ENCODE data around the gene FYN.

DNA sequence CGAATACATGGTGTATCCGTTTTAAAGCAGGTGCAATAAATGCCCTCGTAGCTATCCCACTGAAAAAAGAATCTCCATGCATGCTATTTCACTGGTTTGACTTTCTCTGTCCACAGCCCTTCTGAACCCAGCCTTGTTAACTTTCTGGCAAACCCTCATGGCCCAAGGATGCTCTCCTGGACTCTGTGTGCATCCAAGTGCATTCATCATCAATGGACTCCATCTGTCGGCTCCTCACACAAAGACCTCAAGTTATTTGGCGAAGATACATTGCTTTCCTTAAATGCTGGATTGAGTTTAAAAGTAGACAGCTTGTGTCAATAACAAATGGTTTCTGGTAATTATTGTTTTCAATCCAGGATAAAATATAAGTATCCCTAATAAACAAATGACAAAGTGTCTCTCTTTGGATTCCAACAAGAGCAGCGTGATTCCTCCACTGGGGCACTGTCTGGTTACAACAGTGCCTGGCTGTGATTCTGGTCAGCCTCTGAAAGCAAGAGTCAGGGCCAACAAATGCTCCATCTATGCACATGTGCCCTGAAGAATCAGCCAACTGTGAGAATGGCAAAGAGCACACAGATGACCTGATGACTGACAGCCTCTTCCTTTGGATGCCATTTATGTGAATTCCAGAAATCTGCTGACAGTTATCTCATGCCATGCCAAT lies 55.7 kb downstream of the FYN start:
- TF ChIP-seq POLR2A (IDR thresholded peaks at IDR 0.05): no peak
- no peak for TF ChIP-seq POLR2AphosphoS5 (IDR thresholded peaks at IDR 0.05)
- TF ChIP-seq, protein P1, sequence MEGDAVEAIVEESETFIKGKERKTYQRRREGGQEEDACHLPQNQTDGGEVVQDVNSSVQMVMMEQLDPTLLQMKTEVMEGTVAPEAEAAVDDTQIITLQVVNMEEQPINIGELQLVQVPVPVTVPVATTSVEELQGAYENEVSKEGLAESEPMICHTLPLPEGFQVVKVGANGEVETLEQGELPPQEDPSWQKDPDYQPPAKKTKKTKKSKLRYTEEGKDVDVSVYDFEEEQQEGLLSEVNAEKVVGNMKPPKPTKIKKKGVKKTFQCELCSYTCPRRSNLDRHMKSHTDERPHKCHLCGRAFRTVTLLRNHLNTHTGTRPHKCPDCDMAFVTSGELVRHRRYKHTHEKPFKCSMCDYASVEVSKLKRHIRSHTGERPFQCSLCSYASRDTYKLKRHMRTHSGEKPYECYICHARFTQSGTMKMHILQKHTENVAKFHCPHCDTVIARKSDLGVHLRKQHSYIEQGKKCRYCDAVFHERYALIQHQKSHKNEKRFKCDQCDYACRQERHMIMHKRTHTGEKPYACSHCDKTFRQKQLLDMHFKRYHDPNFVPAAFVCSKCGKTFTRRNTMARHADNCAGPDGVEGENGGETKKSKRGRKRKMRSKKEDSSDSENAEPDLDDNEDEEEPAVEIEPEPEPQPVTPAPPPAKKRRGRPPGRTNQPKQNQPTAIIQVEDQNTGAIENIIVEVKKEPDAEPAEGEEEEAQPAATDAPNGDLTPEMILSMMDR (IDR thresholded peaks at IDR 0.05): no peak
- no peak for TF ChIP-seq EP300 (IDR thresholded peaks at IDR 0.05; ENCODE audit: low read depth)

Data from transverse colon (tissue), 4 donors.